ENCODE measurements around the gene IPMK. TPM values are rescaled to one million over a fixed set of nuclear protein-coding genes. Genes with fewer than 3 reads are reported as not detected.
"Not testable (repeated sequence)": the region's sequence is repeated elsewhere in the genome, so short reads cannot be mapped to it uniquely, and the experiment has no call there.

IPMK gene
- total RNA-seq, 4 donors from 2014 or later: 3.4 to 5.5 (median 4.3) TPM

GRCh38 chr10:58173391-58173790 is 94.3 kb downstream of the IPMK start:
- WGBS: 79% methylated on average over 2 of the region's 2 CpGs
- TF ChIP-seq, protein P1, sequence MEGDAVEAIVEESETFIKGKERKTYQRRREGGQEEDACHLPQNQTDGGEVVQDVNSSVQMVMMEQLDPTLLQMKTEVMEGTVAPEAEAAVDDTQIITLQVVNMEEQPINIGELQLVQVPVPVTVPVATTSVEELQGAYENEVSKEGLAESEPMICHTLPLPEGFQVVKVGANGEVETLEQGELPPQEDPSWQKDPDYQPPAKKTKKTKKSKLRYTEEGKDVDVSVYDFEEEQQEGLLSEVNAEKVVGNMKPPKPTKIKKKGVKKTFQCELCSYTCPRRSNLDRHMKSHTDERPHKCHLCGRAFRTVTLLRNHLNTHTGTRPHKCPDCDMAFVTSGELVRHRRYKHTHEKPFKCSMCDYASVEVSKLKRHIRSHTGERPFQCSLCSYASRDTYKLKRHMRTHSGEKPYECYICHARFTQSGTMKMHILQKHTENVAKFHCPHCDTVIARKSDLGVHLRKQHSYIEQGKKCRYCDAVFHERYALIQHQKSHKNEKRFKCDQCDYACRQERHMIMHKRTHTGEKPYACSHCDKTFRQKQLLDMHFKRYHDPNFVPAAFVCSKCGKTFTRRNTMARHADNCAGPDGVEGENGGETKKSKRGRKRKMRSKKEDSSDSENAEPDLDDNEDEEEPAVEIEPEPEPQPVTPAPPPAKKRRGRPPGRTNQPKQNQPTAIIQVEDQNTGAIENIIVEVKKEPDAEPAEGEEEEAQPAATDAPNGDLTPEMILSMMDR (IDR thresholded peaks at IDR 0.05): no peak
- TF ChIP-seq POLR2AphosphoS5 (IDR thresholded peaks at IDR 0.05) (no peak), POLR2A (IDR thresholded peaks at IDR 0.05; ENCODE audit: low read depth) (no peak), EP300 (IDR thresholded peaks at IDR 0.05) (no peak)
- intact Hi-C loops (cut with DNase I): no loop called here

GRCh38 chr10:58171146-58171545 is 96.5 kb downstream of the IPMK start:
- intact Hi-C loops (cut with DNase I): no loop called here
- no peak overlapping the region for H3K27ac ChIP-seq (replicated peaks in 1 of 4)
- no peak for TF ChIP-seq EP300 (IDR thresholded peaks at IDR 0.05)
- TF ChIP-seq POLR2AphosphoS5 (IDR thresholded peaks at IDR 0.05): no peak
- TF ChIP-seq, protein P1 (IDR thresholded peaks at IDR 0.05): no peak
- no peak for TF ChIP-seq POLR2A (IDR thresholded peaks at IDR 0.05; ENCODE audit: low read depth)
- H3K9me3 ChIP-seq: no peaks in the 10 kb centered on the region
- H3K4me3 ChIP-seq: no peak overlapping the region
- no peak for DNase-seq (ENCODE audit: extremely low spot score)
- no peaks in the 10 kb centered on the region for H3K4me1 ChIP-seq
- H3K27me3 ChIP-seq: no peaks in the 10 kb centered on the region
- no peaks in the 10 kb centered on the region for H3K36me3 ChIP-seq
- WGBS: 78% methylated on average over 1 of the region's 1 CpG

More at GRCh38 chr10:58173391-58173790, 94.3 kb downstream of the IPMK start:
- Histone ChIP-seq H3K4me3 (no peak overlapping the region), H3K27me3 (no peaks in the 10 kb centered on the region), H3K27ac (replicated peaks in 1 of 4) (no peak overlapping the region), H3K4me1 (peaks cover 0 to 6% (median 1%) of the 10 kb centered on the region in 4 donors), H3K9me3 (no peaks in the 10 kb centered on the region), H3K36me3 (no peaks in the 10 kb centered on the region)
- DNase-seq (ENCODE audit: extremely low spot score): no peak

DNA sequence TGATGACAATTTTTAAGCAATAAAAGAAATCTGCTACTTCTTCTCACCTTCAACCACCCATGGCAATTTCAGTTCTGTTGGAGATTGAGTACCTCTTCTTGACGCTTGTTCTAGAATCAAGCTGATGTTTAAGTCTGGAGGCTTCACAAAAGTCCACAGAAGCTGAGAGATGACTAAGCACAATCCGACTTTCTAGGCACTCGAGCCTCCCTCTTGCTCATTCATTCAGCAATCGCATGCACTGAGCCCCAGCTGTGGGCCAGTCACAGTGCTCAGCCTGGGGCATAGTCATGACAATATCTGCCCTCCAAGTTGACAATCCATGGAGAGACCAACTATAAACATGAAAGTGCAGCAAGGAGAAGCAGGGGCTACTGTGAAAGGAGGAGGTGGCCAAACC is 103.2 kb downstream of the IPMK start:
- 73% methylated on average over 4 of the region's 4 CpGs for WGBS

GRCh38 chr10:58158806-58159205 is 108.9 kb downstream of the IPMK start:
- Histone ChIP-seq H3K4me3 (no peak overlapping the region), H3K4me1 (no peaks in the 10 kb centered on the region), H3K27ac (replicated peaks in 1 of 4) (no peak overlapping the region), H3K27me3 (peaks cover 0 to 8% (median 0%) of the 10 kb centered on the region in 4 donors), H3K36me3 (no peaks in the 10 kb centered on the region), H3K9me3 (no peaks in the 10 kb centered on the region)
- TF ChIP-seq POLR2AphosphoS5 (IDR thresholded peaks at IDR 0.05): no peak
- no peak for TF ChIP-seq EP300 (IDR thresholded peaks at IDR 0.05)
- TF ChIP-seq, protein P1 (IDR thresholded peaks at IDR 0.05): no peak
- TF ChIP-seq POLR2A (IDR thresholded peaks at IDR 0.05; ENCODE audit: low read depth): no peak
- intact Hi-C loops (cut with DNase I): no loop called here
- 83% methylated on average over 4 of the region's 4 CpGs for WGBS
- DNase-seq (ENCODE audit: extremely low spot score): no peak

More for the DNA sequence above, 103.2 kb downstream of the IPMK start:
- no peak for DNase-seq (ENCODE audit: extremely low spot score)
- Histone ChIP-seq H3K4me1 (no peaks in the 10 kb centered on the region), H3K4me3 (no peak overlapping the region), H3K36me3 (no peaks in the 10 kb centered on the region), H3K9me3 (no peaks in the 10 kb centered on the region), H3K27ac (replicated peaks in 1 of 4) (no peak overlapping the region), H3K27me3 (peaks cover 0 to 3% (median 0%) of the 10 kb centered on the region in 4 donors)
- intact Hi-C loops (cut with DNase I): no loop called here
- TF ChIP-seq POLR2AphosphoS5 (IDR thresholded peaks at IDR 0.05): no peak

DNA sequence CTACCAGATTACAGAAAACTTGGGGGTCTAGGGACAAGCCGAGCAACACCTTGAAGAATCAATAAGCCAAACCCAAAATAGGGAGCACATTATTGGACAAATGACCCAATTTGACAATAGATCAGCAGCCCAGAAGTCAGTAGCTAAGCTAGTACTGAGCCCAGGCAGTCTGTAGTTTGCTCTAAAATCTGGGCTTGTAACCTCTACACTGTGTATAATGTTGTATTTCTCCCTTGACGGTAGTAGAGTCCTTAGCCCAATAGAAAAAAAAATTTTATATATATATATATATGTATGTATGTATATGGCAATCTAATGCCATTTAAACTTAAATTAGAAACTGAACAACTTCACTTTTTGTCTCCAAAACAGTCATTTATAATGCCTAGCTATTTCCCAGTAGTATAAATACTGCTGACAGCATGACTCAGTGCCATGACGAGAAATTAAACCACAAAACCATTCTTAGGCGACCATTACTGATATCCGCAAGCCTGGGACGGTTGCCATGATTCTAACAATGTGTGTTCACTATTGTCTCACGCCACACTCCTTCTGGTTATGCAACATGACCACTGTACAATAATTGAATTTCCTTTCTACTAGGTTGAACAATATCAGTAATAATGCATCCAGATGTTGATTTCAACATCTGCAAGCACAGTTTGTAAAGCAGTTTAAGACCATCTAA is 110.5 kb downstream of the IPMK start:
- TF ChIP-seq, protein P1 (IDR thresholded peaks at IDR 0.05): no peak
- TF ChIP-seq EP300 (IDR thresholded peaks at IDR 0.05) (no peak), POLR2AphosphoS5 (IDR thresholded peaks at IDR 0.05) (no peak), POLR2A (IDR thresholded peaks at IDR 0.05; ENCODE audit: low read depth) (no peak)
- peaks cover 0 to 6% (median 0%) of the 10 kb centered on the region in 4 donors for H3K27me3 ChIP-seq
- H3K27ac ChIP-seq (replicated peaks in 1 of 4): no peak overlapping the region
- no peaks in the 10 kb centered on the region for H3K4me1 ChIP-seq
- DNase-seq (ENCODE audit: extremely low spot score): no peak
- H3K9me3 ChIP-seq: no peaks in the 10 kb centered on the region
- intact Hi-C loops (cut with DNase I): no loop called here
- 66% methylated on average over 7 of the region's 7 CpGs for WGBS
- H3K4me3 ChIP-seq: no peak overlapping the region
- no peaks in the 10 kb centered on the region for H3K36me3 ChIP-seq

DNA sequence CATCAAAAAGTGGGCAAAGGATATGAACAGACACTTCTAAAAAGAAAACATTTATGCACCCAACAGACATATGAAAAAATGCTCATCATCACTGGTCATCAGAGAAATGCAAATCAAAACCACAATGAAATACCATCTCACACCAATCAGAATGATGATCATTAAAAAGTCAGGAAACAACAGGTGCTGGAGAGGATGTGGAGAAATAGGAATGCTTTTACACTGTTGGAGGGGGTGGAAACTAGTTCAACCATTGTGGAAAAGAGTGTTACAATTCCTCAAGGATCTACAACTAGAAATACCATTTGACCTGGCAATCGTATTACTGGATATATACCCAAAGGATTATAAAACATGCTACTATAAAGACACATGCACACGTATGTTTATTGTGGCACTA is 111.8 kb downstream of the IPMK start:
- H3K27me3 ChIP-seq; H3K4me1 ChIP-seq; H3K9me3 ChIP-seq; H3K27ac ChIP-seq (replicated peaks in 1 of 4); DNase-seq (ENCODE audit: extremely low spot score); intact Hi-C loops (cut with DNase I); H3K4me3 ChIP-seq; H3K36me3 ChIP-seq: not testable (repeated sequence)
- WGBS: 86% methylated on average over 2 of the region's 2 CpGs

All from esophagus muscularis mucosa (tissue), 4 donors.